GM23248 (cell line): Measurements from ENCODE around the gene TGFB1.

ENCODE experiments used
- EZH2 ChIP-seq: fragments of 200-600 bp; sonication (generic); IDR thresholded peaks from 2 replicates; pipeline ENCODE4 v1.6.1; 2018; ENCODE audit warnings: antibody characterized with exemption, mild to moderate bottlenecking; ENCODE audit not compliant: insufficient read depth, poor library complexity, severe bottlenecking
- EZH2phosphoT487 ChIP-seq: fragments of 200-600 bp; sonication (generic); IDR thresholded peaks from 2 replicates; pipeline ENCODE4 v1.6.1; 2018; ENCODE audit warnings: antibody characterized with exemption, moderate library complexity, mild to moderate bottlenecking, low read depth; ENCODE audit not compliant: insufficient read depth

GRCh38 chr19:41371541-41371940, 17.8 kb upstream of the TGFB1 start:
- TF ChIP-seq EZH2phosphoT487 (no peak), EZH2 (no peak)
